Measurements from ENCODE around the gene PIP4K2A.
A peak's percentile ranks its signal among the peaks of the same experiment; 100 is the strongest.
"Not testable (repeated sequence)": the region's sequence is repeated elsewhere in the genome, so short reads cannot be mapped to it uniquely, and the experiment has no call there.

PIP4K2A gene

DNA sequence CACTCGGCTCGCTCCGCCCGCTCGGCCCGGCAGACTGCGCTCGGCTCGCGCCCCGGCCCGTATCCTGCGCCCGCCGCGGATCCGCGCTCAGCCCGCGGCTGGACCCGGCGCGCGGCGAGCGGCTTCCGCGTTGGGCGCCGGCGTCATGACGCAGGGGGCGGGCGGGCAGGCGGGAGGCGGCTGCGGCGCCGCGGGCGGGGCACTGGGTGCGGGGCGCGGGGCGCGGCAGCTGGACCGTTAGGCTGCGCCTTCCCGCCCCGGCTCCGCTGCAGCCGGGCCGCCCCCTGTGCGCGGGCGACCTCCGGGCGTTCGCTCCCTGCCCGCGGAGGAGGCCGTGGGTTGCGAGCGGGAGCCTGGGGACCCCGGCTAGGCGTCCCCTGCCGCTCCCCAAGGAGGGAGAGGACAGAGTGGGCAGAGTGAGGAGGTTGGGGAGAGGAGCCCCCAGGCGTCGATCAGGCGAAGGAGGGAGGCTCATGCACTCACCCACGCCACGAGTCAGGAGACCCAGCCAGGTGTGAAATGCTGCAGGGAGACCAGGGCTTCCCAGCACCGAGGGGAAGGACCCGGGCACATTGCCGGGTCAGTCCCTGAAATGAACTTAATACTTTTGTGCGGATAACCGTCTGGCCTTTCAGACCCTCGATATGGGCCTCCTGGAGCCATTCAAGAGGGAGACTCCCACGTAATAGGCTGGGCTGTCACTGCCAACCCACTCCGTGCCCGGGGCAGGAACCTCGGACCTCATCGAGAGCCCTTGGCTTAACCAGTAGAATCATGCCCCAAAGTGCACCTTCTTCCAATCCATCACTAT is at the start of gene PIP4K2A:
PIP4K2A (minus strand) TSS at position 100 of the 811 bp plus-strand sequence. CDS start 252 bp downstream, outside the sequence.
- H3K9me3 ChIP-seq (ENCODE audit: control insufficient read depth, insufficient read depth, low read depth, low read length), result no peaks in the 10 kb centered on the region
- peaks cover 8% of the 10 kb centered on the region for H3K27me3 ChIP-seq (ENCODE audit: control insufficient read depth, insufficient read depth, low read length)
- peaks cover 16% of the 10 kb centered on the region for H3K4me1 ChIP-seq (ENCODE audit: control insufficient read depth, insufficient read depth, low read length)
- peak within 1 kb of the TSS; percentile 86 for H3K9ac ChIP-seq (ENCODE audit: low read length)
- peak within 1 kb of the TSS; percentile 100 for H3K4me3 ChIP-seq (ENCODE audit: low read depth, low read length)
- no peak within 1 kb of the TSS for H3K27ac ChIP-seq (ENCODE audit: low read depth, low read length)
- no peaks in the 10 kb centered on the region for H3K36me3 ChIP-seq (ENCODE audit: control insufficient read depth, insufficient read depth, low read length)

- no peaks in the 10 kb centered on the region for H3K9me3 ChIP-seq (ENCODE audit: control insufficient read depth, insufficient read depth, low read depth, low read length)
- no peak overlapping the region for H3K27ac ChIP-seq (ENCODE audit: low read depth, low read length)
- peaks cover 4% of the 10 kb centered on the region for H3K4me1 ChIP-seq (ENCODE audit: control insufficient read depth, insufficient read depth, low read length)
- no peaks in the 10 kb centered on the region for H3K27me3 ChIP-seq (ENCODE audit: control insufficient read depth, insufficient read depth, low read length)
- H3K36me3 ChIP-seq (ENCODE audit: control insufficient read depth, insufficient read depth, low read length), result no peaks in the 10 kb centered on the region
- H3K4me3 ChIP-seq (ENCODE audit: low read depth, low read length), result no peak overlapping the region
- no peak overlapping the region for H3K9ac ChIP-seq (ENCODE audit: low read length)
Measured at GRCh38 chr10:22761569-22762220, 47.3 kb upstream of the PIP4K2A start.

GRCh38 chr10:22760025-22760424 is 45.6 kb upstream of the PIP4K2A start:
- Histone ChIP-seq H3K36me3 (ENCODE audit: control insufficient read depth, insufficient read depth, low read length) (no peaks in the 10 kb centered on the region), H3K4me3 (ENCODE audit: low read depth, low read length) (no peak overlapping the region), H3K27ac (ENCODE audit: low read depth, low read length) (no peak overlapping the region), H3K27me3 (ENCODE audit: control insufficient read depth, insufficient read depth, low read length) (no peaks in the 10 kb centered on the region), H3K4me1 (ENCODE audit: control insufficient read depth, insufficient read depth, low read length) (peaks cover 4% of the 10 kb centered on the region), H3K9ac (ENCODE audit: low read length) (no peak overlapping the region), H3K9me3 (ENCODE audit: control insufficient read depth, insufficient read depth, low read depth, low read length) (no peaks in the 10 kb centered on the region)

DNA sequence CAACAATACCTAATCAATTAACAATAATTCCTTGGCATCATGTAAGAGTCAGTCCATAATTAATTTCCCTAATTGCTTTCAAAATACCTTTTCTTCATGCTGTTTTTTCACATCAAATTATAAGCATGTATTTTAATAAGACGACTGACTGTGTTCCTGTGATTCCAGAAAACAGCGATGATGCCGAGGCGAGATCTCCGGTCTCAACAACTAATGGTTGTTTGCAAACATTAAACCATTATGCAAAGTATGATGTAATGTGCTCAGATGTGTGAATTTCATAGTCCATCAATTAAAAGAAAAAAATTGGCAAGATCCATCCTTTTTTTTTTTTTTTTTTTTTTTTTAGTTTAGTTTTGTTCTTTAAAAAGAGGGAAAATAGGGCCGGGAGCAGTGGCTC is 44.5 kb upstream of the PIP4K2A start:
- Histone ChIP-seq H3K4me3 (ENCODE audit: low read depth, low read length) (no peak overlapping the region), H3K9me3 (ENCODE audit: control insufficient read depth, insufficient read depth, low read depth, low read length) (no peaks in the 10 kb centered on the region), H3K27me3 (ENCODE audit: control insufficient read depth, insufficient read depth, low read length) (no peaks in the 10 kb centered on the region), H3K27ac (ENCODE audit: low read depth, low read length) (no peak overlapping the region), H3K9ac (ENCODE audit: low read length) (no peak overlapping the region), H3K4me1 (ENCODE audit: control insufficient read depth, insufficient read depth, low read length) (peaks cover 4% of the 10 kb centered on the region), H3K36me3 (ENCODE audit: control insufficient read depth, insufficient read depth, low read length) (no peaks in the 10 kb centered on the region)

DNA sequence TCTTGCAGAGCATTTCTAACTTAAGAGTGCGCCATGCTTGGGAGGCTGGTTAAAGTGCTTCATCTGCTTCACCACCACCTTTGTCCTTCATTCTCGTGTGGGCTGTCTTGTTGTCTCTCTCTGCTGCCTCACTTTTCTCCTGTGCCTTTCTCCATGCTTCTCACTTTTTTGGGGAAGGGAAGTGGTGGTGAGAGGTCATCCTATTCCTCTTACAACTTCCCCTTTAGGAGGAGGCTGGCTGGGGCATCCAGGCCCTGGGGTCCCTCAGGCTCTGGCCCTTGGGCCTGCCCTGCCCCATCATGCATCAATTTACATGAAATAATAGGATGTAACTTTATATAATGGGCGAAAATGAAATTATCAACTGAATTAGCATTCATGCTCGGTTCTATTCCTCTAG is 39.9 kb upstream of the PIP4K2A start:
- no peaks in the 10 kb centered on the region for H3K4me1 ChIP-seq (ENCODE audit: control insufficient read depth, insufficient read depth, low read length)
- H3K4me3 ChIP-seq (ENCODE audit: low read depth, low read length), result no peak overlapping the region
- H3K9ac ChIP-seq (ENCODE audit: low read length), result no peak overlapping the region
- no peaks in the 10 kb centered on the region for H3K27me3 ChIP-seq (ENCODE audit: control insufficient read depth, insufficient read depth, low read length)
- no peak overlapping the region for H3K27ac ChIP-seq (ENCODE audit: low read depth, low read length)
- no peaks in the 10 kb centered on the region for H3K9me3 ChIP-seq (ENCODE audit: control insufficient read depth, insufficient read depth, low read depth, low read length)
- H3K36me3 ChIP-seq (ENCODE audit: control insufficient read depth, insufficient read depth, low read length), result no peaks in the 10 kb centered on the region

DNA sequence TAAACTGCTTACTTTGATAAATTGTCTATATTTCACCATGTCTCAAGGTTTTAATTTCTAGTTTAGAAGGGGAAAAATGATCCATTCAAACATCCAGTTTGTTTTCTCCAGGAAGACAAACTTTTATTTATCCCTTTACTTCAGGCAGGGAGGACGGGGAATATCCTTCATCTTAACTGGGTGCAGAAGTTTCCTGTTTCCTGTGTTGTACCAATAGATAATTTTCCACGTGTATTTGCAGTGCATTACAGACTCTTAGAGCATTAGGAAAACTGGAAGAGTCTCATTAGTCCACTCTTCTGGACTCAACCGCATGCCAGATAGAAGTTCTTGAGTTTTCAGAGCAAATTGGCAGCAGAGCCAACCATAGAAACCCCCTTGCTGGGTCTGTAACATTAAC is 39.4 kb upstream of the PIP4K2A start:
- Histone ChIP-seq H3K9ac (ENCODE audit: low read length) (no peak overlapping the region), H3K27me3 (ENCODE audit: control insufficient read depth, insufficient read depth, low read length) (no peaks in the 10 kb centered on the region), H3K4me1 (ENCODE audit: control insufficient read depth, insufficient read depth, low read length) (no peaks in the 10 kb centered on the region), H3K36me3 (ENCODE audit: control insufficient read depth, insufficient read depth, low read length) (no peaks in the 10 kb centered on the region), H3K27ac (ENCODE audit: low read depth, low read length) (no peak overlapping the region), H3K4me3 (ENCODE audit: low read depth, low read length) (no peak overlapping the region), H3K9me3 (ENCODE audit: control insufficient read depth, insufficient read depth, low read depth, low read length) (no peaks in the 10 kb centered on the region)

DNA sequence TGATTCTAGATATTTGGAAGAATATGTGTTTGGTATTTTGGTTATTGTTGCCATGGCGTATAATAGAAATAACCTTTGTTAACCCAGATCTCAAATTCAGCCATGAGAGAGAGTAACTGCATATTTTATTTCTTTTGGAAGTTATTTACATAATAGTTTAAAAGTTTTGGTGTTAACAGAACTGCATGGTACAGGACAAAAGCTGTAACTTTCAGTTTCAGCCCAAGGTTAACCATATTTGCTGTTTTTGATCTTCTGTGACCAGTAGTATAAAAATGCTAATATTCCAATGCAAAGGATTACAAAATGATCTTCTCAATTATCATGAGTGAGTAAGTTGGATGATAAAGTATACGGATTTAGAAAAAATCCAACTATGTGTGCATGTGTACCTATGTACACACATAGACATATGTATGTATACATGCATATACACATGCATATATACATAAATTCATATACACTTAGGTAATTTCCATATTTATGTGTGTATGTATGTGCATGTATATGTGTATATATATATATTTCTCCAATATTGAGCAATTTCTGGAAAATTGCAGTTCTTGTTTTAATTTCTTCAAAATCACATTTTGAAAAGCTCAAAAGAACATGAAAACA is 38.0 kb upstream of the PIP4K2A start:
- no peaks in the 10 kb centered on the region for H3K4me1 ChIP-seq (ENCODE audit: control insufficient read depth, insufficient read depth, low read length)

DNA sequence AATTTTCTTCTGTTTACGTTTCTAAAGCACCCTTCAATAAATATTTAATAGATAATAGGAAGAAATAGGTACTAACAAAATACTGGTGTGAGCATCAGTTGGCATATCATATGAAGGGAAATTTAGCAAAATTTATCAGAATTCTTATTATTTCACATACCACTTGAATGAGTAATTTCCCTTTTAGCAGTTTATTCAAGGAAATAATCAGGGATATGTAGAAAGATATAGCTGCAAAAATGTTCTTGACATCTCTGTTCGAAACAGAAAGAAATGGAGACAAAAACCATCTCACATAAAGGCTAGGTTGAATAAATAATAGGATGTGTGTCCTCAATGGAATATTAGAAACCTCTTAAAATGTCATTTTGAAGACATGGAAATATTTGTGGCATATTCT is 35.8 kb upstream of the PIP4K2A start:
- Histone ChIP-seq H3K36me3 (ENCODE audit: control insufficient read depth, insufficient read depth, low read length) (no peaks in the 10 kb centered on the region), H3K9ac (ENCODE audit: low read length) (no peak overlapping the region), H3K9me3 (ENCODE audit: control insufficient read depth, insufficient read depth, low read depth, low read length) (no peaks in the 10 kb centered on the region), H3K27ac (ENCODE audit: low read depth, low read length) (no peak overlapping the region), H3K27me3 (ENCODE audit: control insufficient read depth, insufficient read depth, low read length) (no peaks in the 10 kb centered on the region), H3K4me3 (ENCODE audit: low read depth, low read length) (no peak overlapping the region), H3K4me1 (ENCODE audit: control insufficient read depth, insufficient read depth, low read length) (no peaks in the 10 kb centered on the region)

More for the DNA sequence above, 38.0 kb upstream of the PIP4K2A start:
- Histone ChIP-seq H3K4me3 (ENCODE audit: low read depth, low read length) (no peak overlapping the region), H3K27me3 (ENCODE audit: control insufficient read depth, insufficient read depth, low read length) (no peaks in the 10 kb centered on the region), H3K9ac (ENCODE audit: low read length) (no peak overlapping the region), H3K36me3 (ENCODE audit: control insufficient read depth, insufficient read depth, low read length) (no peaks in the 10 kb centered on the region), H3K9me3 (ENCODE audit: control insufficient read depth, insufficient read depth, low read depth, low read length) (no peaks in the 10 kb centered on the region), H3K27ac (ENCODE audit: low read depth, low read length) (no peak overlapping the region)

- not testable (repeated sequence) for H3K9ac ChIP-seq (ENCODE audit: low read length); H3K27me3 ChIP-seq (ENCODE audit: control insufficient read depth, insufficient read depth, low read length); H3K9me3 ChIP-seq (ENCODE audit: control insufficient read depth, insufficient read depth, low read depth, low read length); H3K36me3 ChIP-seq (ENCODE audit: control insufficient read depth, insufficient read depth, low read length); H3K27ac ChIP-seq (ENCODE audit: low read depth, low read length); H3K4me1 ChIP-seq (ENCODE audit: control insufficient read depth, insufficient read depth, low read length); H3K4me3 ChIP-seq (ENCODE audit: low read depth, low read length)
Measured at GRCh38 chr10:22744858-22745257, 30.5 kb upstream of the PIP4K2A start.

DNA sequence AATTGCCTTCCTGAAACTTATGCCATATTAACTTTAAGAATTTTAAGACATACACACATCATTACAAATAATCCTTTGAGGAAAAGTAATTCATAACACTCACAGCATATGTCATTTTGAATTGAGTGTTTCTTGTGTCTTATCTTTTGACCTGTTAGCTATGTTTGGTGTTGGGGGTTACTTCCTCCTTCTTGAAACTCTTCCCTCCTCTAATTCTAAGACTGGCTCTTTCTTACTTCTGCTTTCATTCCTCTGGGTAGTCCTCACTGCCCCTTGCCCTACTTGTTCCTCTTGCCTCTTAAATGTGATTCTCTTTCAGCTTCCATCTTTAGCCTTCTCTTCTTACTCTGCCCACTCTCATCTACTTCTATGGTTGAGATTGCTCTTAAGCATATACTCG is 28.3 kb upstream of the PIP4K2A start:
- Histone ChIP-seq H3K4me3 (ENCODE audit: low read depth, low read length) (no peak overlapping the region), H3K9me3 (ENCODE audit: control insufficient read depth, insufficient read depth, low read depth, low read length) (0 out of 2 replicates have a peak, but pooled peaks cover 4% of the 10 kb centered on the region), H3K27ac (ENCODE audit: low read depth, low read length) (no peak overlapping the region), H3K9ac (ENCODE audit: low read length) (no peak overlapping the region), H3K4me1 (ENCODE audit: control insufficient read depth, insufficient read depth, low read length) (no peaks in the 10 kb centered on the region), H3K36me3 (ENCODE audit: control insufficient read depth, insufficient read depth, low read length) (no peaks in the 10 kb centered on the region), H3K27me3 (ENCODE audit: control insufficient read depth, insufficient read depth, low read length) (no peaks in the 10 kb centered on the region)

- not testable (repeated sequence) for H3K4me1 ChIP-seq (ENCODE audit: control insufficient read depth, insufficient read depth, low read length); H3K36me3 ChIP-seq (ENCODE audit: control insufficient read depth, insufficient read depth, low read length); H3K27me3 ChIP-seq (ENCODE audit: control insufficient read depth, insufficient read depth, low read length); H3K4me3 ChIP-seq (ENCODE audit: low read depth, low read length); H3K9me3 ChIP-seq (ENCODE audit: control insufficient read depth, insufficient read depth, low read depth, low read length); H3K9ac ChIP-seq (ENCODE audit: low read length); H3K27ac ChIP-seq (ENCODE audit: low read depth, low read length)
Measured at GRCh38 chr10:22741631-22742030, 27.3 kb upstream of the PIP4K2A start.

Measured in HUES6 (cell line).